ENCODE results near the gene TMEM132D. TPM values are rescaled to one million over a fixed set of nuclear protein-coding genes. Genes with fewer than 3 reads are reported as not detected.
"Not testable (repeated sequence)": the region's sequence is repeated elsewhere in the genome, so short reads cannot be mapped to it uniquely, and the experiment has no call there.

Gene TMEM132D
- total RNA-seq, 2 experiments from 2014 or later = not detected

DNA sequence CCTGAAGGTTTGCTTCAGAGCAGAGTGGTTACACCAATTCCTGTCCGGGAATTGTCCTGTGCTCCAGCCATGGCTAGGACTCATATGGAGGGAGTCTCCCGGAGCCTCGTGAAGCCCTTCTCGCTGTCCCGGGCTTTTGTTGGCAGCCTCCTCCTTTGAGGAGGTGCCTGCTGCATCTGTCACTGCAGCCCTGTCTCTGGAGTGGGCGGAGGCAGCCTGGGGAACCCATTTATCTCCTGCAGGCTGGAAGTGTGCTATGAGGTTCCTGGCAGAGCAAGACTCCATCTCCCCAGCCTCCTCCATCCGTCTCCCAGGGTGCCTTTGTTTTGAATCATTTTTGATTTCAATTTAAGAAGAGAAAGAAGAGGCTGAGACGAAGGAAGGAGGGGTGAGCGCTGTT lies 695.3 kb downstream of the TMEM132D start:
- H3K27ac Mint-ChIP-seq = no peak overlapping the region
- no peak overlapping the region for H3K4me3 Mint-ChIP-seq
- DNase-seq = no peak
- no peaks in the 10 kb centered on the region for H3K9me3 Mint-ChIP-seq (ENCODE audit: insufficient read depth)
- ATAC-seq = no peak
- no peaks in the 10 kb centered on the region for H3K36me3 Mint-ChIP-seq (ENCODE audit: low read depth)
- POLR2A ChIA-PET = no interaction called here
- CTCF ChIA-PET = no interaction called here
- no peaks in the 10 kb centered on the region for H3K27me3 Mint-ChIP-seq (ENCODE audit: low read depth)
- H3K4me1 Mint-ChIP-seq (ENCODE audit: low read depth) = no peaks in the 10 kb centered on the region

DNA sequence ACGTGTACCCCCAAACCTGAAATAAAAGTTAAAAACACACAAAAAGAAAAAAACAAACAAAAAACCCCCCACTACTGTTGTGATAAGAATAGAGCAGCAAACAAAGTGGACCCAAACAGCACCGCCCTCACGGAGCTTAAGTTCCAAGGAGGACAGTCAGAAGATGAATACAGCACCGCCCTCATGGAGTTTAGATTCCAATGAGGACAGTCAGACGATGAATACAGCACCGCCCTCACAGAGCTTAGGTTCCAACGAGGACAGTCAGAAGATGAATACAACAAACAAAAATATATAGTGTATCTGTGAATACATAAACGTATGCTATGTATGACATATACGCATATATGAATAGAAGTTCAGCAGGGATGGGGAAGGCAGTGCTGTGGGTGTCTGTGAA lies 696.7 kb downstream of the TMEM132D start:
- POLR2A ChIA-PET = no interaction called here

DNA sequence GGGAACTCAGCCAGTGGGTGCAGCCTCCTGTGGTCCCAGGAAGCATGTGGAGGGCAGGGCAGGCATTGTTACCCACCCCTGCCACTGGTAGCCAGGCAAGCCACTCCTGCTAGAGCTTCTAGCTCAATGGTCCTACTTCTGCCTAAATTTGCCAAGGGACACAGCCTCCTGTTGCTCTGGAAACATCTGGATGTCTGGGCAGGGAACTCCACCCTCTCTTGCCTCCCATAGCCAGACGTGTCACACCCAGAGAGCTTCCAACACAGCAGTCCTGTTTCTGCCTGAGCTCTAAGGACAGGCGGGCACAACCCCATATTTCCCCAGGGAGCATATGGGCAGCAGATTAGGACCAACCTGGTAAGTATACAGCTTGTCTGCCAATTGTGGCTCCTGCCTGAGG lies 700.4 kb downstream of the TMEM132D start:
- POLR2A ChIA-PET = no interaction called here
- DNase-seq = no peak
- CTCF ChIA-PET = no interaction called here
- Mint-ChIP-seq H3K36me3 (ENCODE audit: low read depth) (no peaks in the 10 kb centered on the region), H3K27ac (no peak overlapping the region), H3K27me3 (ENCODE audit: low read depth) (no peaks in the 10 kb centered on the region), H3K9me3 (ENCODE audit: insufficient read depth) (no peaks in the 10 kb centered on the region), H3K4me3 (no peak overlapping the region), H3K4me1 (ENCODE audit: low read depth) (no peaks in the 10 kb centered on the region)
- ATAC-seq = no peak

More for the DNA sequence above, 696.7 kb downstream of the TMEM132D start:
- DNase-seq = no peak
- no peaks in the 10 kb centered on the region for H3K36me3 Mint-ChIP-seq (ENCODE audit: low read depth)
- CTCF ChIA-PET = no interaction called here
- no peaks in the 10 kb centered on the region for H3K4me1 Mint-ChIP-seq (ENCODE audit: low read depth)
- no peak overlapping the region for H3K27ac Mint-ChIP-seq
- no peak overlapping the region for H3K4me3 Mint-ChIP-seq
- ATAC-seq = no peak
- no peaks in the 10 kb centered on the region for H3K27me3 Mint-ChIP-seq (ENCODE audit: low read depth)
- H3K9me3 Mint-ChIP-seq (ENCODE audit: insufficient read depth) = no peaks in the 10 kb centered on the region

DNA sequence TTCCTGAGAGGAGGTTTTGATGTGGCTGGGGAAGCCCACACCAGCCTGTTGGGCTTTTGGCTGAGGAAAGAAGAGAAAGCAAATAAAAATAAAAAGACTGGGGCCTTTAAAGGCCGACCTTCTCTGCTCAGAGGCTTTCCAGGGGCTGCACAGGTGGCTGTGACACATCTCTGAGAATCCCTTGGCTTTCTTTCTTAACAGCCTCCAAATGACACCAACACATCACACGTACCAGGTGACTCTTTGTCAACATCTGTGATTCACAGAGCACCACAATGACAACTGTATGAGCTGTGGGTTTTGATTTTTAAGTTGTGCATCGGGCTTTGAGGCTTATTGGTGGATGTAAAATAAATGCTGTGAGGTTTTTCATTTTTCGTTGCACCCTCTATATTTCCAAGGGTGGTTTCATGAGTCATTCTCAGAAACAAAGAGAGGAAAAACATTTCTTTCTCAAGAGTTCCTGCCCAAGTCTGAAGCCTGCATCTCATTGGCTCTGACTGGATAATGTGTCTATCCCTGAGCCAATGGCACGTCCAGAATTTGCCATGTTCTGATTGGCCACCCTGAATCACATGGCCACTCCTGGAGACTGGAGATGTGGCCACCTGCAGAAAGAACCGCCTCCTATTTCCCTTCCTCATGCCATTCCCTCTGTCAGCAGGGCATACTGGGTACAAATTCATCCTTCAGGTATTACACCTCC lies 701.6 kb downstream of the TMEM132D start:
- ATAC-seq (no peak), DNase-seq (no peak)
- H3K9me3 Mint-ChIP-seq (ENCODE audit: insufficient read depth) = no peaks in the 10 kb centered on the region
- no peaks in the 10 kb centered on the region for H3K27me3 Mint-ChIP-seq (ENCODE audit: low read depth)
- POLR2A ChIA-PET = no interaction called here
- no peak overlapping the region for H3K27ac Mint-ChIP-seq
- no peaks in the 10 kb centered on the region for H3K36me3 Mint-ChIP-seq (ENCODE audit: low read depth)
- H3K4me1 Mint-ChIP-seq (ENCODE audit: low read depth) = no peaks in the 10 kb centered on the region
- CTCF ChIA-PET = no interaction called here
- no peak overlapping the region for H3K4me3 Mint-ChIP-seq

- no peaks in the 10 kb centered on the region for H3K4me1 Mint-ChIP-seq (ENCODE audit: low read depth)
- no peak overlapping the region for H3K27ac Mint-ChIP-seq
- no peaks in the 10 kb centered on the region for H3K36me3 Mint-ChIP-seq (ENCODE audit: low read depth)
- H3K4me3 Mint-ChIP-seq = no peak overlapping the region
- no peaks in the 10 kb centered on the region for H3K9me3 Mint-ChIP-seq (ENCODE audit: insufficient read depth)
- DNase-seq = no peak
- no peaks in the 10 kb centered on the region for H3K27me3 Mint-ChIP-seq (ENCODE audit: low read depth)
- ChIA-PET POLR2A (no interaction called here), CTCF (no interaction called here)
- no peak for ATAC-seq
These were observed 702.8 kb downstream of the TMEM132D start for GRCh38 chr12:129201029-129201428.

DNA sequence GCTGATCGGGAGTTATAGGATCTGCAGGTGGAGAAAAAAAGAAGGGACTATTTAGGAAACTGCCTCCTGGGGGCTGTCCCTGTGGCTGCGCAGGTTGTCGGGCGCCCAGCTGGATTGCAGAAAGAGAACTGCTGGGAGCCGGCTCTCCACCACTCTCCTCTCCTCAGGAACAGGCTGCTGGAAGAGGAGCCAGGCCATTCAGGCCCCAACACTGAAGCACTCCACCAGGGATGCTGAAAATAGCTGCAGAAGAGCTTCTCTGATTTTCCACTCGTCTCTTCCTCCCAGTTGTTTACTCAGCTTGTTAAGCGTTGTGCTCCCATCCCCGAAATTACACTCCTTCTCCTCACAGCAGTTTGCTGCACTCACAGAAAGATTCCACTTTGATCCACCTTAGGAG lies 703.2 kb downstream of the TMEM132D start:
- ChIA-PET POLR2A (no interaction called here), CTCF (no interaction called here)
- Mint-ChIP-seq H3K4me3 (no peak overlapping the region), H3K4me1 (ENCODE audit: low read depth) (no peaks in the 10 kb centered on the region), H3K36me3 (ENCODE audit: low read depth) (no peaks in the 10 kb centered on the region), H3K9me3 (ENCODE audit: insufficient read depth) (no peaks in the 10 kb centered on the region), H3K27ac (no peak overlapping the region), H3K27me3 (ENCODE audit: low read depth) (no peaks in the 10 kb centered on the region)
- ATAC-seq (no peak), DNase-seq (no peak)

DNA sequence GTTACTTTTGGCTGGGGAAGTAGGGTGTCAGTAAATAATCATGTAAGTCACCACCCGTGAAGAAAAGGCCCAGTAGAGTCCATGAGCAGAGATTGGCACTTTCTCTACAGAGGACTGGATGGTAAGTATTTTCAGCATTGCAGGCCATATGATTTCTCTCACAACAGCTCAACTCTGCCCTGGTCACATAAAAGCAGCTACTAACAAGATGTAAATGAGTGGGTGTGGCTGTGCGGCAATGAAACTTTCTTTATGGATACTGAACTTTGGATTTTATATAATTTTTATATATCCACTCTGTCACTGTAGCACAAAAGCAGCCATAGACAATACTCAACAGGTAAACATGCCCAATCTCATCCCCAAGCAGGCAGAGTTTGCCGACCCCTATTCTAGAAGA lies 706.9 kb downstream of the TMEM132D start:
- CTCF ChIA-PET = no interaction called here
- H3K27ac Mint-ChIP-seq = no peak overlapping the region

GRCh38 chr12:129195081-129195480 lies 708.7 kb downstream of the TMEM132D start:
- POLR2A ChIA-PET = no interaction called here
- no peaks in the 10 kb centered on the region for H3K27me3 Mint-ChIP-seq (ENCODE audit: low read depth)
- no peak overlapping the region for H3K27ac Mint-ChIP-seq
- ATAC-seq (no peak), DNase-seq (no peak)
- CTCF ChIA-PET = no interaction called here
- H3K4me1 Mint-ChIP-seq (ENCODE audit: low read depth) = no peaks in the 10 kb centered on the region
- H3K9me3 Mint-ChIP-seq (ENCODE audit: insufficient read depth) = peaks cover 14% of the 10 kb centered on the region
- H3K36me3 Mint-ChIP-seq (ENCODE audit: low read depth) = no peaks in the 10 kb centered on the region
- no peak overlapping the region for H3K4me3 Mint-ChIP-seq

More for the DNA sequence above, 706.9 kb downstream of the TMEM132D start:
- no peak for ATAC-seq
- H3K4me1 Mint-ChIP-seq (ENCODE audit: low read depth) = no peaks in the 10 kb centered on the region
- H3K4me3 Mint-ChIP-seq = no peak overlapping the region
- POLR2A ChIA-PET = no interaction called here
- DNase-seq = no peak
- no peaks in the 10 kb centered on the region for H3K36me3 Mint-ChIP-seq (ENCODE audit: low read depth)
- no peaks in the 10 kb centered on the region for H3K27me3 Mint-ChIP-seq (ENCODE audit: low read depth)
- H3K9me3 Mint-ChIP-seq (ENCODE audit: insufficient read depth) = peaks cover 14% of the 10 kb centered on the region

DNA sequence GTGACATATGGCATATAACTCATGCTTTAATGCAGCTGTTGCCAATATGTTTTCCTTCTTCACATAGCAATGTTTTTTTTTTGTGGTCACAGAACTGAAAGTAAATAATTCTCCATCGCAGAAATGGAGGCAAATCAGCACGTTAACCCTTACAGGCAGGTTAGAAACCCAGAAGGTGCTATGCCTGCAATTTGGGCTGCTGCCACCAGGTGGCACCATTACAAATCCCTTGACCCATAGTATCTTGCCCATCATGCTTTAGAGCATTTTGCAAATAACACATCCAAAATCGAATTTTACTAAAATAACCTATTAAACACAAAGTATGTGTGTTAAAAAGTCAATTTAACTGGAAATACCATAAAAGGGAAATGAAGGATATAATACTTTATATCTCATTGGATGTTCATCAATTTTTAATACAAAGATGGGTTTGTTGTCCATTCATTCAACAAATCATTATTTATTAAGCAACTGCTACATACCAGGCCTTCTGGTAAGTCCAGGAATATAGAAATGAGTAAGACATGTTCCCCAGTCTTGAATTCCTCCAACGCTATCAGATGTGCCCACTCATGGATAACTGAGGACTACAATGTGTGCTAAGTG lies 710.5 kb downstream of the TMEM132D start:
- H3K36me3 Mint-ChIP-seq (ENCODE audit: low read depth) = no peaks in the 10 kb centered on the region
- peaks cover 14% of the 10 kb centered on the region for H3K9me3 Mint-ChIP-seq (ENCODE audit: insufficient read depth)
- ATAC-seq = no peak
- CTCF ChIA-PET = interaction anchor here (0.6 kb wide), 1 partner anchor 224 kb away, joined by 3 read pairs; no protein-coding TSS in a partner anchor
- H3K27me3 Mint-ChIP-seq (ENCODE audit: low read depth) = no peaks in the 10 kb centered on the region
- no peak overlapping the region for H3K4me3 Mint-ChIP-seq
- H3K27ac Mint-ChIP-seq = no peak overlapping the region
- POLR2A ChIA-PET = no interaction called here
- peak; percentile 24 for DNase-seq
- H3K4me1 Mint-ChIP-seq (ENCODE audit: low read depth) = no peaks in the 10 kb centered on the region

DNA sequence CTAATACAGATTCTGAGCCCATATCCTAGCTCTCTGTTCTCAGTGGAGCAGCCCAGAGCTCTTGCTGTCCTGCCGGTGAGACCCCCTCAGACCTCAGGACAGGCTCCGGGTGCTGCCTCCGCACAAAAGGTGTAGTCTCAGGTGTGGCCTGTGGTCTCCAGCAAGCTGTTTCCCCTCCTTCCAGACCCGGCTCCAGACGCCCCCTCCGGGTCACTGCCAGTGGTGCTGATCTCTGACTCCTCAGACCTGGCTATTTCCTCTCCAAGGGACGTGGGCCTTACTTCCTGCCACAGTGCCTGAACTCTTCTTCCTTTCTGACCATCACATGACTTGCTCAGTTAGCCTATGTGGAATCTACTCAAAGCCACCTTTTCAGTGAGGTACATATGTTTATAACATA lies 713.0 kb downstream of the TMEM132D start:
- Mint-ChIP-seq H3K36me3 (ENCODE audit: low read depth) (no peaks in the 10 kb centered on the region), H3K9me3 (ENCODE audit: insufficient read depth) (peaks cover 14% of the 10 kb centered on the region), H3K4me1 (ENCODE audit: low read depth) (no peaks in the 10 kb centered on the region), H3K27ac (no peak overlapping the region), H3K27me3 (ENCODE audit: low read depth) (no peaks in the 10 kb centered on the region), H3K4me3 (no peak overlapping the region)
- no peak for ATAC-seq
- CTCF ChIA-PET = no interaction called here
- no peak for DNase-seq
- POLR2A ChIA-PET = no interaction called here

DNA sequence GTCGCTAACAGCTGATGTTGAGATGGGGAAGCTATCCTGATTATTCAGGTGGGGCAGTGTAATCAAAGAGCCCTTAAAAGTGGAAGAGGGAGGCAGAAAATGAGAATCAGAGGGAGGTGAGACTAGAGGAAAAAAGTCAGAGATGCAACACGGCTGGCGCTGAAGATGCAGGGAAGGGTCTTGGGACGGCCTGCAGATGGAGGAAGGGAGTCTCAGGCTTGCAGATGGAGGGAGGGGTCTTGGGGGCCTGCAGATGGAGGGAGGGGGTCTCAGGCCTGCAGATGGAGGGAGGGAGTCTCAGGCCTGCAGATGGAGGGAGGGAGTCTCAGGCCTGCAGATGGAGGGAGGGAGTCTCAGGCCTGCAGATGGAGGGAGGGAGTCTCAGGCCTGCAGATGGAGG lies 713.9 kb downstream of the TMEM132D start:
- H3K4me3 Mint-ChIP-seq; H3K4me1 Mint-ChIP-seq (ENCODE audit: low read depth); CTCF ChIA-PET; POLR2A ChIA-PET; H3K27ac Mint-ChIP-seq; ATAC-seq; H3K27me3 Mint-ChIP-seq (ENCODE audit: low read depth); H3K36me3 Mint-ChIP-seq (ENCODE audit: low read depth); DNase-seq: not testable (repeated sequence)
- H3K9me3 Mint-ChIP-seq (ENCODE audit: insufficient read depth) = peaks cover 14% of the 10 kb centered on the region

DNA sequence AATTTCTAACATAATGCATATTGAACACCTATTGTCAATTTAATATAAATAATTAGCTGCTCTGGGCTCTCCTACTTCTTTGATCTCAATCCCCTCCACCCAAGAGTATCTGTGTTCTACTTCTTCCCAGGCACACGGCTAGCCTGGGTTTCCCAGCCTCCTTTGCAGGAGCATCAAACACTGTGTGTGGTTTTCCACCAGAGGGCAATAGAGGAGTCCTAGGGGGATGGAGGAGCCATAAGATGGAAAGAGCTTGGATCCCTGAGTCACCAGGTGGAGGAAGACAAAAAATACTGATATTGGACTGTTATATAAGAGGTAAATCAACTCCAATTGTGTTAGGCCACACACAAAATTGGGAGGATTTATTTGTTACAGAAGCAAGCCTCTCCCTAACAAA lies 716.9 kb downstream of the TMEM132D start:
- Mint-ChIP-seq H3K27me3 (ENCODE audit: low read depth) (no peaks in the 10 kb centered on the region), H3K27ac (no peak overlapping the region), H3K4me1 (ENCODE audit: low read depth) (no peaks in the 10 kb centered on the region), H3K4me3 (no peak overlapping the region), H3K36me3 (ENCODE audit: low read depth) (no peaks in the 10 kb centered on the region), H3K9me3 (ENCODE audit: insufficient read depth) (no peaks in the 10 kb centered on the region)
- ATAC-seq (no peak), DNase-seq (no peak)
- ChIA-PET CTCF (no interaction called here), POLR2A (no interaction called here)

- H3K4me1 Mint-ChIP-seq (ENCODE audit: low read depth) = no peaks in the 10 kb centered on the region
- CTCF ChIA-PET = no interaction called here
- ATAC-seq = no peak
- no peak overlapping the region for H3K4me3 Mint-ChIP-seq
- H3K9me3 Mint-ChIP-seq (ENCODE audit: insufficient read depth) = no peaks in the 10 kb centered on the region
- no peak overlapping the region for H3K27ac Mint-ChIP-seq
- POLR2A ChIA-PET = no interaction called here
- no peaks in the 10 kb centered on the region for H3K36me3 Mint-ChIP-seq (ENCODE audit: low read depth)
- no peak for DNase-seq
- H3K27me3 Mint-ChIP-seq (ENCODE audit: low read depth) = no peaks in the 10 kb centered on the region
These were observed 718.0 kb downstream of the TMEM132D start for GRCh38 chr12:129185855-129186254.
